Right atrium auricular region (tissue), 2 donors: ENCODE measurements around the gene ADCK1. TPM values are rescaled to one million over a fixed set of nuclear protein-coding genes. Genes with fewer than 3 reads are reported as not detected.
"Not testable (repeated sequence)": the region's sequence is repeated elsewhere in the genome, so short reads cannot be mapped to it uniquely, and the experiment has no call there.

Experiments
- DNase-seq: peaks from one replicate; pipeline ENCODE4 v3.0.0-alpha.2; 2019; ENCODE audit warnings: low spot score
- H3K27ac ChIP-seq, 2 donors: fragments of 200-600 bp; sonication (generic); 1 replicate in 1 of 2; 2 replicates in 1 of 2; pipeline ENCODE4 v1.5.1; 2016 to 2019
- H3K27me3 ChIP-seq, 2 donors: fragments of 200-600 bp; sonication (generic); one replicate each; pipeline versions ENCODE4 v1.5.1 to v1.6.0; 2017 to 2019
- H3K36me3 ChIP-seq: fragments of 200-600 bp; sonication (generic); one replicate; pipeline ENCODE4 v1.5.1; 2016
- H3K4me1 ChIP-seq, 2 donors: fragments of 200-600 bp; sonication (generic); one replicate each; pipeline versions ENCODE4 v1.5.1 to v1.6.0; 2017 to 2019
- H3K4me3 ChIP-seq, 2 donors: fragments of 200-600 bp; sonication (generic); 1 replicate in 1 of 2; 2 replicates in 1 of 2; pipeline ENCODE4 v1.5.1; 2017 to 2019; ENCODE audit warnings: mild to moderate bottlenecking in 1 of 2, moderate library complexity in 1 of 2
- H3K9me3 ChIP-seq, 2 donors: fragments of 200-600 bp; sonication (generic); one replicate each; pipeline ENCODE4 v1.5.1; 2019
- CTCF ChIP-seq, 2 donors: fragments of 200-600 bp; sonication (generic); IDR thresholded peaks; one replicate each; pipeline ENCODE4 v1.5.1; 2019; ENCODE audit warnings: antibody characterized with exemption in 2 of 2
- total RNA-seq, 2 donors: library from RNA; depleted of rRNA; stranded (reverse); fragments of >200 nt; gene quantifications; one replicate each; pipeline ENCODE4 v1.1.0, GENCODE V29; 2016

The ADCK1 gene
- total RNA-seq, 2 donors from 2014 or later = 5.5 to 8.3 TPM

GRCh38 chr14:77804592-77804991, 4.7 kb downstream of the ADCK1 start:
- no peak for TF ChIP-seq CTCF (IDR thresholded peaks at IDR 0.05)
- H3K9me3 ChIP-seq = no peaks in the 10 kb centered on the region
- DNase-seq = no peak
- no peaks in the 10 kb centered on the region for H3K36me3 ChIP-seq
- H3K27me3 ChIP-seq = no peaks in the 10 kb centered on the region
- H3K27ac ChIP-seq = no peak overlapping the region
- H3K4me1 ChIP-seq = peaks cover 0 to 8% of the 10 kb centered on the region in 2 donors
- no peak overlapping the region for H3K4me3 ChIP-seq

- TF ChIP-seq CTCF (IDR thresholded peaks at IDR 0.05) = no peak
- H3K9me3 ChIP-seq = no peaks in the 10 kb centered on the region
- no peak overlapping the region for H3K4me3 ChIP-seq
- no peaks in the 10 kb centered on the region for H3K27me3 ChIP-seq
- H3K36me3 ChIP-seq = no peaks in the 10 kb centered on the region
- H3K4me1 ChIP-seq = peaks cover 0 to 3% of the 10 kb centered on the region in 2 donors
- no peak overlapping the region for H3K27ac ChIP-seq
- no peak for DNase-seq
Observed at GRCh38 chr14:77805706-77806105, 5.8 kb downstream of the ADCK1 start.

GRCh38 chr14:77808250-77808649, 8.3 kb downstream of the ADCK1 start:
- H3K9me3 ChIP-seq = no peaks in the 10 kb centered on the region
- no peaks in the 10 kb centered on the region for H3K36me3 ChIP-seq
- no peak for DNase-seq
- no peaks in the 10 kb centered on the region for H3K4me1 ChIP-seq
- H3K27ac ChIP-seq = no peak overlapping the region
- no peaks in the 10 kb centered on the region for H3K27me3 ChIP-seq
- TF ChIP-seq CTCF (IDR thresholded peaks at IDR 0.05) = no peak
- H3K4me3 ChIP-seq = no peak overlapping the region

- Histone ChIP-seq H3K36me3 (no peaks in the 10 kb centered on the region), H3K9me3 (no peaks in the 10 kb centered on the region), H3K4me3 (no peak overlapping the region), H3K4me1 (no peaks in the 10 kb centered on the region), H3K27me3 (no peaks in the 10 kb centered on the region), H3K27ac (no peak overlapping the region)
- TF ChIP-seq CTCF (IDR thresholded peaks at IDR 0.05) = no peak
- no peak for DNase-seq
Observed at GRCh38 chr14:77809011-77809410, 9.1 kb downstream of the ADCK1 start.

GRCh38 chr14:77812028-77812427, 12.1 kb downstream of the ADCK1 start:
- no peak overlapping the region for H3K27ac ChIP-seq
- TF ChIP-seq CTCF (IDR thresholded peaks at IDR 0.05) = no peak
- H3K4me1 ChIP-seq = no peaks in the 10 kb centered on the region
- no peaks in the 10 kb centered on the region for H3K9me3 ChIP-seq
- no peak for DNase-seq
- no peak overlapping the region for H3K4me3 ChIP-seq
- no peaks in the 10 kb centered on the region for H3K36me3 ChIP-seq
- H3K27me3 ChIP-seq = no peaks in the 10 kb centered on the region

- H3K4me1 ChIP-seq, H3K27ac ChIP-seq, H3K36me3 ChIP-seq, DNase-seq, H3K27me3 ChIP-seq, H3K4me3 ChIP-seq, H3K9me3 ChIP-seq: not testable (repeated sequence)
Observed at GRCh38 chr14:77812682-77813081, 12.8 kb downstream of the ADCK1 start.
